ENCODE data around the gene FOXO3.

DNA sequence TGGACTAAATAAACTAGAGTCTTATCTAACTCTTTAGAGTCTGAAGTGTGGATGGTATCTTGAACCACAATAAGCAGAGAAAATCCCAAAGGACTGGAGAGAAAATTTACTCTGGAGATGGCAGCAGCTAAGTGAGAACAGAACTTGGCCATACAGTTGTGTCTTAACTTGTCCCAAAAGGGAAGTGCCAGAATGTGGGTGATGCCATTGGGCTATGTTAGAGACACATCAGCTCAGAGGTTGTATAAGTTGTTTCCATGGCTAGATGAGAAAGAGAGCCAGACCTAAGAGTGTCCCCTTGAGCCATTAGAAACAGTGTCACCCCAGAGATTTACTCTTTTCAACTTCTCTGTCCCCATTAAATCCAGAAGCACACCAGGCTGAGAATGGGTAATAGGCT is 36.2 kb downstream of the FOXO3 start:
- TF ChIP-seq, protein P1, sequence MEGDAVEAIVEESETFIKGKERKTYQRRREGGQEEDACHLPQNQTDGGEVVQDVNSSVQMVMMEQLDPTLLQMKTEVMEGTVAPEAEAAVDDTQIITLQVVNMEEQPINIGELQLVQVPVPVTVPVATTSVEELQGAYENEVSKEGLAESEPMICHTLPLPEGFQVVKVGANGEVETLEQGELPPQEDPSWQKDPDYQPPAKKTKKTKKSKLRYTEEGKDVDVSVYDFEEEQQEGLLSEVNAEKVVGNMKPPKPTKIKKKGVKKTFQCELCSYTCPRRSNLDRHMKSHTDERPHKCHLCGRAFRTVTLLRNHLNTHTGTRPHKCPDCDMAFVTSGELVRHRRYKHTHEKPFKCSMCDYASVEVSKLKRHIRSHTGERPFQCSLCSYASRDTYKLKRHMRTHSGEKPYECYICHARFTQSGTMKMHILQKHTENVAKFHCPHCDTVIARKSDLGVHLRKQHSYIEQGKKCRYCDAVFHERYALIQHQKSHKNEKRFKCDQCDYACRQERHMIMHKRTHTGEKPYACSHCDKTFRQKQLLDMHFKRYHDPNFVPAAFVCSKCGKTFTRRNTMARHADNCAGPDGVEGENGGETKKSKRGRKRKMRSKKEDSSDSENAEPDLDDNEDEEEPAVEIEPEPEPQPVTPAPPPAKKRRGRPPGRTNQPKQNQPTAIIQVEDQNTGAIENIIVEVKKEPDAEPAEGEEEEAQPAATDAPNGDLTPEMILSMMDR (IDR thresholded peaks at IDR 0.05 in 4 of 5, conservative IDR thresholded peaks at IDR 0.05 in 1 of 5), result no peak
- TF ChIP-seq POLR2A (IDR thresholded peaks at IDR 0.05), result no peak

All from gastrocnemius medialis (tissue), 4 donors.